Fibroblast of pulmonary artery (primary cell): ENCODE results near the gene ZNF674.
"Not testable (repeated sequence)": the region's sequence is repeated elsewhere in the genome, so short reads cannot be mapped to it uniquely, and the experiment has no call there.

Experiments
- DNase-seq: peaks from one replicate; pipeline ENCODE4 v3.0.0-alpha.2; 2010; ENCODE audit warnings: low read depth
- H3K4me3 ChIP-seq: replicated peaks from 2 replicates; pipeline ENCODE4 v1.5.1; 2011; ENCODE audit warnings: low read depth, mild to moderate bottlenecking, control low read depth, low read length, moderate library complexity
- TF ChIP-seq, protein P1 (sequence below): IDR thresholded peaks from 2 replicates; pipeline ENCODE4 v1.5.1; 2011; ENCODE audit warnings: mild to moderate bottlenecking, control low read depth, low read length, inconsistent platforms; ENCODE audit errors: missing control alignments

Gene ZNF674

DNA sequence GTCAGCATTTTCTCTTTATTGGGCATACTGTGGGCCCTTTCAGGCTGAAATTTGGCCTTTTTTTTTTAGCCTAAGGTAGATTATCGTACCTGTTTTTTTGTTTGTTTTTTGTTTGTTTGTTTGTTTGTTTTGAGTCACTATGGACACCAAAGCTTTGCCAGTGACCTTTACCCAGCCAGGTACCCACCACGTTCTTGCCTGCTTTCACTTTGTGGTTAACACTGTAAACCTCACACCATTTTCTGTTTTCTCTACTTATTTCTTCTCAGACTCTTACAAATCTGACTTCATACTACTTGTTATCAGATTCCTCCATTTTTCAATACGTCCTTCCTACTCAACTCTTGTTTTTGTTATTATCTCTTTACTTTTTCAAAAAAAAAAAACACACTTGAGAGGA lies 81.5 kb downstream of the ZNF674 start:
- no peak for DNase-seq
- TF ChIP-seq, protein P1, sequence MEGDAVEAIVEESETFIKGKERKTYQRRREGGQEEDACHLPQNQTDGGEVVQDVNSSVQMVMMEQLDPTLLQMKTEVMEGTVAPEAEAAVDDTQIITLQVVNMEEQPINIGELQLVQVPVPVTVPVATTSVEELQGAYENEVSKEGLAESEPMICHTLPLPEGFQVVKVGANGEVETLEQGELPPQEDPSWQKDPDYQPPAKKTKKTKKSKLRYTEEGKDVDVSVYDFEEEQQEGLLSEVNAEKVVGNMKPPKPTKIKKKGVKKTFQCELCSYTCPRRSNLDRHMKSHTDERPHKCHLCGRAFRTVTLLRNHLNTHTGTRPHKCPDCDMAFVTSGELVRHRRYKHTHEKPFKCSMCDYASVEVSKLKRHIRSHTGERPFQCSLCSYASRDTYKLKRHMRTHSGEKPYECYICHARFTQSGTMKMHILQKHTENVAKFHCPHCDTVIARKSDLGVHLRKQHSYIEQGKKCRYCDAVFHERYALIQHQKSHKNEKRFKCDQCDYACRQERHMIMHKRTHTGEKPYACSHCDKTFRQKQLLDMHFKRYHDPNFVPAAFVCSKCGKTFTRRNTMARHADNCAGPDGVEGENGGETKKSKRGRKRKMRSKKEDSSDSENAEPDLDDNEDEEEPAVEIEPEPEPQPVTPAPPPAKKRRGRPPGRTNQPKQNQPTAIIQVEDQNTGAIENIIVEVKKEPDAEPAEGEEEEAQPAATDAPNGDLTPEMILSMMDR, result no peak
- no peak overlapping the region for H3K4me3 ChIP-seq

DNA sequence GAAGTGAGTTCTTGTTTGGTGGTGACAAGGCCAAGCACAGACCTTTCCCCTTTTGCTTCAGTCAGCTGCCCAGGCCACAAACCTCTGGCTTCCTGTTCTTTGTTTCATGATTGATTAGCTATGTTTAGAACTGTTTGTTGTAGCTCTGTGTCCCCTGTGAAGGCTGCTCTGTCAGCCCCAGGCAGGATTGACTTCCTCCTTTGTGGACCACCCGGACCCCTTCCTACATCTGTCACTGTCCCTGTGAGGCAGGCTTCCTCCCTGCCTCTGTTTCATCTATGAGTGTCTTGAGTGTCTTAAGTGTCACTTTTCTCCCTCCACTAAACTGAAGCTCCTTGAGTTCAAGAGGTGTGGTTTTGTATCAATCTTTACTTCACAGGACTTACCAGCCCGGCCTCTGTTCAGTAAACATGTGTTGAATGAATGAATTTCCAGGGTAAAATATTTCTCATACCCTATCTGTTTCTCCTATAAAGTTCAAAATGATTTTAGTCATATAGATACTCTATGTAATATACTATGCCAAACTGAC lies 83.5 kb downstream of the ZNF674 start:
- TF ChIP-seq, protein P1, result no peak
- no peak overlapping the region for H3K4me3 ChIP-seq
- DNase-seq, result no peak

DNA sequence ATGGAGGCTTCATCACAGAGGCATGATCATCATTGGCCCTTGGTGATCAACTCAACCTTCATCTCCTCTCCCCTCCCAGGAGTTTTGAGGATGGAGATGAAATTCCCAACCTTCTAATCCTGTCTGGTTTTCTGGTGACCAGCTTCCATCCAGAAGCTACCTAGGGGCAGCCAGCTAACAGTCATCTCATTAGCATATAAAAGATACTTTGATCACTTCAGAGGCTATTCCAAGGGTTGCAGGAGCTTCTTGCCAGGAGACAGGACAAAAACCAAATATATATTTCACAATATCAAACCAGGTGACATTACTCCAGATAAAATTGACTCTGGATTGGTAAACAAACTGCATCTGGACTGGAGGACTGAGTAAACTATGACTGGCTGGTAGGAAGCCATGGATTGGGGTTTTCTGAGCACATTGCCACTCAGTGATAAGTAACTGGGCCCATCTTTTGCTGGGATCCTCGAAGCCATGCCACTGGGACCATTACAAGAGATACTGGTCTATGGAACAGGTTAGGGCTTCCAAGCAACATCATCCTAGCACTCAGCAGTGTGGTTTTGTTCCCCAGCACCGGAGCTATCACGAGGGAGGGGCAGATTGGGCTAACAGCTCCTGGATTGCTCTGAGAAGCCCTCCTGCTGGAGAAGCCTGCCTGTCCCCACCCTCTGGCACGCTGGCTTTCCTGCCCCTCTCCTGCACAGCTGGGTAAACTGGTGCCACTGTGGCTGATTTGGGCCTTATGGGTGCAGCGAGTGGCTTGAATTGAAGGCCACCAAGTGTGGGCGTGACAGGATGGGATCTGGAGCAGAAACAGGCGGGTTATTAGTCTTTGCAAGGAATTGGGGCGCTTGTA lies 84.2 kb downstream of the ZNF674 start:
- not testable (repeated sequence) for H3K4me3 ChIP-seq, DNase-seq

DNA sequence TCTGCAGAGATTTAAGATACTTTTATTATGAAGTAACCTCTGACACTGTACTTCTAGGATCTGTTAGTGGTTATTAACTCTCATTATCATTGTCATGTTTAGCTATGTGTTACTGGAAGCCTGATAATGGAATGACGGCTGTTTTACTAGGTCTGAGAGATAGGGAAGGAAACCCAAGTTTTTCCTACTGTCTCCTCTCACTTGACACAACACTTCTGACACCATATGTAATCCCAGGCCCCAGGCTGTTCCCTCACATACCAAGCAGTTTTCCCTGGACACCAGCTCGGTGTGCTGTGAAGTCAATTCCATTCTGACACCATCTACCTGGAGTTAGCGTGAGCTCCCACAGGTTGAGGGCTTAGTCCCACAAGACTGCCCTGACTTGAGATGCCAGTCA lies 85.6 kb downstream of the ZNF674 start:
- TF ChIP-seq, protein P1, result no peak
- DNase-seq, result no peak
- H3K4me3 ChIP-seq, result no peak overlapping the region

DNA sequence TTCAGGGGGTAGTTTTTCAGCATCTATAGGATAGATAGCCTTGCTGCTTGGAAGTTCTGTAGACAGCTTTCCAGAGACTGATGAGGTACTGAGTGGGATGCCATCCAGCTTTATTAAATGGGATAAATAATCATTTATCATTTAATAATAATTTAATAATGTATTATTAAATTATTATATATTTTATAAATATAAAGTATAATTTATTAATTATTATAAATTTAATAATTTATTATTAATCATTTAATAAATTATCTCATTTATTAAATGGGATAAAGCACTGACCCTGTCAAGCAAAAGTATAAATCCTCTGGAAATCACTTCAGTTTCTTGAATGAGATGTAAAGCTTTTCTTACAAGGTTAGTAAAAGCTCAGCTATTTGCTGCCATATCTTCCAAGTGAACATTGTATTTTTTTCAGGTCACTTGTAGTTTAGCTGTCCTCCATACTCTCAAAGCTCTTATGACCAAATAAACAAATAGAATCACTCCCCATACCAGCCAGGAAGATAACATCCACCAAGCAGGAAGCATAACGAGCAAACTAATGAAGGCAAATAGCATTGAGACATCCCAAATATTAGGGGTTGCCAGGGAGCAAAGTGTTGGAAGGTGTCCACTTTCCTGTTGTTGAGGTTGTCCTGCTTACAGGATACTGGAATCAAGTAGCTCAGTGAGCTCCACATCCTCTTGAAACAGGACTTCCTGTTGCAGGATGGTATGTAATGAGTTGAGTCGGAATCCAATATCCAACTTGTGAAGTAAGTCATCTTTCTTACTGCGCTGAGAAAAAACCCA lies 88.9 kb downstream of the ZNF674 start:
- TF ChIP-seq, protein P1, result no peak
- DNase-seq, result peak; percentile 48
- H3K4me3 ChIP-seq, result no peak overlapping the region
